Osteoblast (primary cell): ENCODE results near the gene WASHC2C. TPM values are rescaled to one million over a fixed set of nuclear protein-coding genes. Genes with fewer than 3 reads are reported as not detected.
"Not testable (repeated sequence)": the region's sequence is repeated elsewhere in the genome, so short reads cannot be mapped to it uniquely, and the experiment has no call there.

Experiments used
- DNase-seq: peaks from one replicate; pipeline ENCODE4 v3.0.0; 2011; ENCODE audit warnings: low spot score, mixed read lengths; ENCODE audit not compliant: insufficient read length; ENCODE audit errors: missing footprints
- H2AFZ ChIP-seq: 2 replicates; pipeline ENCODE4 v1.6.0; 2011; ENCODE audit warnings: mild to moderate bottlenecking, low read length
- H3K27ac ChIP-seq: 2 replicates; pipeline ENCODE4 v1.5.1; 2011; ENCODE audit warnings: mild to moderate bottlenecking, low read depth, low read length, moderate library complexity
- H3K27me3 ChIP-seq: 2 replicates; pipeline ENCODE4 v1.6.0; 2012; ENCODE audit warnings: mild to moderate bottlenecking, control low read depth, inconsistent platforms, low read length, moderate library complexity; ENCODE audit not compliant: insufficient read depth
- H3K36me3 ChIP-seq: 2 replicates; pipeline ENCODE4 v1.5.1; 2011; ENCODE audit warnings: mild to moderate bottlenecking, low read length, control low read depth, moderate library complexity; ENCODE audit not compliant: insufficient read depth
- H3K4me1 ChIP-seq: 2 replicates; pipeline ENCODE4 v1.5.1; 2011; ENCODE audit warnings: mild to moderate bottlenecking, low read length, control low read depth, moderate library complexity; ENCODE audit not compliant: insufficient read depth
- H3K4me2 ChIP-seq: 2 replicates; pipeline ENCODE4 v1.6.0; 2011; ENCODE audit warnings: mild to moderate bottlenecking, low read length; ENCODE audit not compliant: insufficient read depth
- H3K4me3 ChIP-seq: fragments of 200-600 bp; sonication (generic); 3 replicates; pipeline ENCODE4 v1.5.1; 2012; ENCODE audit warnings: mild to moderate bottlenecking, low read length, inconsistent platforms; ENCODE audit not compliant: insufficient read depth
- H3K79me2 ChIP-seq: 2 replicates; pipeline ENCODE4 v1.6.0; 2012; ENCODE audit warnings: mild to moderate bottlenecking, low read length, control low read depth, inconsistent platforms; ENCODE audit not compliant: insufficient read depth
- H3K9me3 ChIP-seq: 2 replicates; pipeline ENCODE4 v1.5.1; 2011; ENCODE audit warnings: low read depth, low read length, control low read depth
- H4K20me1 ChIP-seq: 2 replicates; pipeline ENCODE4 v1.6.0; 2012; ENCODE audit warnings: mild to moderate bottlenecking, low read length, control low read depth; ENCODE audit not compliant: insufficient read depth
- total RNA-seq: library from RNA; depleted of rRNA; stranded (reverse); fragments of >200 nt; gene quantifications from 2 replicates; pipeline ENCODE4 v1.2.3, GENCODE V29; 2012

The WASHC2C gene
- total RNA-seq = 69.5 and 88.7 TPM in 2 replicates

GRCh38 chr10:45726703-45727420, at the start of gene WASHC2C:
Gene WASHC2C (plus strand): TSS chr10:45727266. CDS start chr10:45727318, 52 bp downstream.
- not testable (repeated sequence) for H3K36me3 ChIP-seq, H3K27me3 ChIP-seq, H3K27ac ChIP-seq, H3K4me1 ChIP-seq, H3K9me3 ChIP-seq, H4K20me1 ChIP-seq, H3K79me2 ChIP-seq
- Histone ChIP-seq H2AFZ (peak within 1 kb of the TSS; percentile 74), H3K4me3 (peak within 1 kb of the TSS; percentile 79), H3K4me2 (peak within 1 kb of the TSS; percentile 70)
- DNase-seq = peak; percentile 76

GRCh38 chr10:45678467-45678866, 48.6 kb upstream of the WASHC2C start:
- not testable (repeated sequence) for H4K20me1 ChIP-seq, DNase-seq, H2AFZ ChIP-seq, H3K4me2 ChIP-seq, H3K4me3 ChIP-seq, H3K36me3 ChIP-seq, H3K4me1 ChIP-seq, H3K79me2 ChIP-seq, H3K27ac ChIP-seq, H3K9me3 ChIP-seq, H3K27me3 ChIP-seq

GRCh38 chr10:45710200-45710796, 16.8 kb upstream of the WASHC2C start:
- H3K27me3 ChIP-seq, DNase-seq, H4K20me1 ChIP-seq, H3K36me3 ChIP-seq, H3K27ac ChIP-seq, H3K4me1 ChIP-seq, H3K79me2 ChIP-seq, H3K9me3 ChIP-seq: not testable (repeated sequence)
- H3K4me3 ChIP-seq = peak overlapping the region; percentile 19
- H2AFZ ChIP-seq = peak overlapping the region; percentile 78
- peak overlapping the region; percentile 45 for H3K4me2 ChIP-seq

GRCh38 chr10:45711223-45711622, 15.8 kb upstream of the WASHC2C start:
- not testable (repeated sequence) for H3K27me3 ChIP-seq, DNase-seq

GRCh38 chr10:45717053-45717452, 10.0 kb upstream of the WASHC2C start:
- not testable (repeated sequence) for H3K27ac ChIP-seq, H3K9me3 ChIP-seq, H3K36me3 ChIP-seq, H3K4me2 ChIP-seq, DNase-seq, H3K4me3 ChIP-seq, H3K79me2 ChIP-seq, H3K4me1 ChIP-seq, H2AFZ ChIP-seq, H4K20me1 ChIP-seq, H3K27me3 ChIP-seq

More at GRCh38 chr10:45711223-45711622, 15.8 kb upstream of the WASHC2C start:
- not testable (repeated sequence) for H3K4me3 ChIP-seq, H3K9me3 ChIP-seq, H3K27ac ChIP-seq, H3K4me1 ChIP-seq, H2AFZ ChIP-seq, H3K36me3 ChIP-seq, H4K20me1 ChIP-seq, H3K79me2 ChIP-seq, H3K4me2 ChIP-seq

- H3K36me3 ChIP-seq, H3K4me3 ChIP-seq, H3K4me2 ChIP-seq, H3K79me2 ChIP-seq, H3K9me3 ChIP-seq, H3K27ac ChIP-seq, H2AFZ ChIP-seq, H4K20me1 ChIP-seq, H3K4me1 ChIP-seq, H3K27me3 ChIP-seq, DNase-seq: not testable (repeated sequence)
These were observed 9.4 kb upstream of the WASHC2C start for GRCh38 chr10:45717642-45718041.

GRCh38 chr10:45721503-45721902, 5.6 kb upstream of the WASHC2C start:
- H3K4me1 ChIP-seq, DNase-seq, H4K20me1 ChIP-seq, H3K27me3 ChIP-seq, H3K4me2 ChIP-seq, H3K27ac ChIP-seq, H3K9me3 ChIP-seq, H3K79me2 ChIP-seq, H3K4me3 ChIP-seq, H3K36me3 ChIP-seq, H2AFZ ChIP-seq: not testable (repeated sequence)

GRCh38 chr10:45723851-45724250, 3.2 kb upstream of the WASHC2C start:
- not testable (repeated sequence) for H3K79me2 ChIP-seq, DNase-seq

GRCh38 chr10:45727421-45727965, 427 bp downstream of the WASHC2C start:
- peak overlapping the region; percentile 70 for H3K4me2 ChIP-seq
- not testable (repeated sequence) for H4K20me1 ChIP-seq, H3K27ac ChIP-seq, DNase-seq, H3K4me1 ChIP-seq, H3K79me2 ChIP-seq, H3K9me3 ChIP-seq, H3K27me3 ChIP-seq, H3K36me3 ChIP-seq
- H2AFZ ChIP-seq = peak overlapping the region; percentile 62
- H3K4me3 ChIP-seq = peak overlapping the region; percentile 79

More at GRCh38 chr10:45723851-45724250, 3.2 kb upstream of the WASHC2C start:
- not testable (repeated sequence) for H3K36me3 ChIP-seq, H3K27me3 ChIP-seq, H4K20me1 ChIP-seq, H3K4me2 ChIP-seq, H3K4me3 ChIP-seq, H2AFZ ChIP-seq, H3K9me3 ChIP-seq, H3K27ac ChIP-seq, H3K4me1 ChIP-seq
